Measurements from ENCODE around the gene ZFP90.
A peak's percentile ranks its signal among the peaks of the same experiment; 100 is the strongest.
"Not testable (repeated sequence)": the region's sequence is repeated elsewhere in the genome, so short reads cannot be mapped to it uniquely, and the experiment has no call there.

ZFP90 gene

GRCh38 chr16:68517606-68518166 is 21.4 kb upstream of the ZFP90 start:
- no peak for DNase-seq (ENCODE audit: low read depth in 2 of 2)

GRCh38 chr16:68519225-68519745 is 19.8 kb upstream of the ZFP90 start:
- no peak for DNase-seq (ENCODE audit: low read depth in 2 of 2)

- DNase-seq (ENCODE audit: low read depth in 2 of 2): no peak
These were observed 18.4 kb upstream of the ZFP90 start for GRCh38 chr16:68520649-68521086.

GRCh38 chr16:68524069-68524820 is 14.8 kb upstream of the ZFP90 start:
- no peak for DNase-seq (ENCODE audit: low read depth in 2 of 2)

GRCh38 chr16:68526143-68526781 is 12.8 kb upstream of the ZFP90 start:
- no peak for DNase-seq (ENCODE audit: low read depth in 2 of 2)

- DNase-seq (ENCODE audit: low read depth in 2 of 2): no peak
These were observed 12.3 kb upstream of the ZFP90 start for GRCh38 chr16:68526782-68527145.

- DNase-seq (ENCODE audit: low read depth in 2 of 2): no peak
These were observed 10.9 kb upstream of the ZFP90 start for GRCh38 chr16:68528233-68528632.

GRCh38 chr16:68528686-68529379 is 10.3 kb upstream of the ZFP90 start:
- DNase-seq (ENCODE audit: low read depth in 2 of 2): peak in 1 of 2 experiments; percentile 30

GRCh38 chr16:68529608-68529930 is 9.5 kb upstream of the ZFP90 start:
- DNase-seq (ENCODE audit: low read depth in 2 of 2): no peak

GRCh38 chr16:68529931-68530701 is 9.0 kb upstream of the ZFP90 start:
- DNase-seq (ENCODE audit: low read depth in 2 of 2): peak; percentile 35 to 46

GRCh38 chr16:68533937-68534336 is 5.2 kb upstream of the ZFP90 start:
- no peak for DNase-seq (ENCODE audit: low read depth in 2 of 2)

- DNase-seq (ENCODE audit: low read depth in 2 of 2): no peak
These were observed 3.8 kb upstream of the ZFP90 start for GRCh38 chr16:68535331-68535730.

- no peak for DNase-seq (ENCODE audit: low read depth in 2 of 2)
These were observed 684 bp downstream of the ZFP90 start for GRCh38 chr16:68539711-68540239.

- no peak for DNase-seq (ENCODE audit: low read depth in 2 of 2)
These were observed 9.9 kb downstream of the ZFP90 start for GRCh38 chr16:68548947-68549346.

- DNase-seq (ENCODE audit: low read depth in 2 of 2): no peak
These were observed 14.1 kb downstream of the ZFP90 start for GRCh38 chr16:68553186-68553585.

GRCh38 chr16:68560341-68560740 is 21.2 kb downstream of the ZFP90 start:
- not testable (repeated sequence) for DNase-seq (ENCODE audit: low read depth in 2 of 2)

- no peak for DNase-seq (ENCODE audit: low read depth in 2 of 2)
These were observed 24.7 kb downstream of the ZFP90 start for GRCh38 chr16:68563631-68564381.

- DNase-seq (ENCODE audit: low read depth in 2 of 2): no peak
These were observed 25.4 kb downstream of the ZFP90 start for GRCh38 chr16:68564382-68564985.

- DNase-seq (ENCODE audit: low read depth in 2 of 2): no peak
These were observed 35.4 kb downstream of the ZFP90 start for GRCh38 chr16:68574479-68574878.

- no peak for DNase-seq (ENCODE audit: low read depth in 2 of 2)
These were observed 36.0 kb downstream of the ZFP90 start for GRCh38 chr16:68575082-68575481.
